Neural progenitor cell (in vitro differentiated cells): Measurements from ENCODE around the gene GALNTL6.

Experiments used
- CTCF ChIP-seq: fragments of 200-600 bp; sonication (generic); IDR thresholded peaks from 2 replicates; pipeline ENCODE4 v1.5.1; 2017; ENCODE audit warnings: antibody characterized with exemption, mild to moderate bottlenecking
- EZH2 ChIP-seq: fragments of 200-600 bp; sonication (generic); IDR thresholded peaks from 2 replicates; pipeline ENCODE4 v1.6.1; 2017; ENCODE audit warnings: antibody characterized with exemption, mild to moderate bottlenecking, moderate library complexity

- TF ChIP-seq EZH2 = no peak
- TF ChIP-seq CTCF = peak; percentile 84
Measured at GRCh38 chr4:173025131-173025530, 1211.9 kb downstream of the GALNTL6 start.
